ENCODE data around the gene GRM4. TPM values are rescaled to one million over a fixed set of nuclear protein-coding genes. Genes with fewer than 3 reads are reported as not detected.

Gene GRM4
- total RNA-seq, 1 experiment from 2014 or later, result 0.96 TPM

GRCh38 chr6:34085453-34086170, 60.3 kb downstream of the GRM4 start:
- DNase-seq (ENCODE audit: low spot score), result no peak

GRCh38 chr6:34084591-34085290, 61.1 kb downstream of the GRM4 start:
- no peak for DNase-seq (ENCODE audit: low spot score)

GRCh38 chr6:34082864-34083626, 62.8 kb downstream of the GRM4 start:
- DNase-seq (ENCODE audit: low spot score), result no peak

GRCh38 chr6:34082348-34082747, 63.5 kb downstream of the GRM4 start:
- DNase-seq (ENCODE audit: low spot score), result no peak

DNA sequence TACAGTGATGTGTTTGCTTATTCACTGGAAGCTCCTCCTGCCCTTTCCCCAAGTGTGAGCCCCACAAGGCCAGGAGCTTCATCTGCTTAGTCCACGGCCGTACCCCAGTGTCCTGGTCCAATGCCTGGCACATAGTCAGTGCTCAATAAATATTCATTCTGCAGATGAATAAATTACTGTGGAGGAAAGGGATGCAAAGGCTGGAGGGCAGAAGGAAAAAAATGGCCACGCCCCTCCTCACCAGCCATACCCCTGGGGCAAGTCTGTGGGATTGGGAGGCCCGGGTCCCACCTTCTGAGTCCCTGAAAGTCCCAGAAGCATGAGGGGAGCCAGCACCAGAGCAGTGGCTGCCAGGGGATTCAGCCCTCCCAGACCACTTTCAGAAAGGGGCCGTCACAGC, 65.5 kb downstream of the GRM4 start:
- DNase-seq (ENCODE audit: low spot score), result no peak

DNA sequence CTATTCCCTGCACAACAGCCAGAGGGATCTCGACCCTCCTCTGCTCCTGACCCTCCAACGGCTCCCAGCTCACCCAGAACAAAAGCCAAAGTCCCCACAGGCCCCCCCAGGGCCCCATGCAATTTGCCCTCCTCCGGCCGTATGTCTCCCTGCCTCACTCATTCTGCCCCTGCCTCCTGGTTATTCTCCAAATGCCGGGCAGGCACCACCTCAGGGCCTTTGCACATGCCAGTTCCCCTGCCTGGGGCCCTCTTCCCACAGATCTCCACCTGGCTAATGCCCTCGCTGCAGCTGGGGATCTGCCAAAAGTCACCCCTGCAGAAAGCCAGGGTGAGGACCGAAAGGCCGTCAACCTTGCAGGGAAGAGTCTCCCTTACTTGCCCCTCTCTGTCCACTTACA, 66.0 kb downstream of the GRM4 start:
- no peak for DNase-seq (ENCODE audit: low spot score)

GRCh38 chr6:34075906-34076305, 70.0 kb downstream of the GRM4 start:
- DNase-seq (ENCODE audit: low spot score), result no peak

DNA sequence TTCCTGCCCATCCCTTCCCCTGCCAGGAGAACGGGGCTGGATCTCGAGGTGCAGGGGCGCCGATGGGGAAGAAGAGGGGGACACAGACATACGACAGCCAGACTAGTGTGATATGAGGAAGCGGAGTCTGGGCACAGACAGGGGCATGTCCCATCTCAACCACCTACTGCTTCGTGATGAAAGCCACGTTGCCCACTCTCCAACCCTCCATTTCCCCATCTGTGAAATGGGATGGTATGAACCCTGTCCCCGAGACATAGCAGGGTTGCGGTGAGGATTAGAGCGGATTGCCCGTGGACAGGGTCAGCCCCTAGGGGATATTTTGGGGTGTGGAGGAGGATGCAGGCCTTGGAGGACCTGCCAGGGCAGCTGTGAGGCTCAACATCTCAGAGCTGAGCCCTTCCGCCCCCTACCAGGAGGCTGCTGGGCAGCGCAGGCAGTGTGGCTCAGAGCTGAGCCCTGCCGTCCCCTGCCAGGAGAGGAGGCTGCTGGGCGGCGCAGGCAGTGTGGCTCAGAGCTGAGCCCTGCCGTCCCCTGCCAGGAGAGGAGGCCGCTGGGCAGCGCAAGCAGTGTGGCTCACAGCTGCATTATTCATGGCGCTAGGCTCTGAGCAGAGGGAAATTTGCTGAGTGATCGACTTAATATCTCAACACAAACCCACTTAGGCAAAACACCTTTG, 71.7 kb downstream of the GRM4 start:
- no peak for DNase-seq (ENCODE audit: low spot score)

DNA sequence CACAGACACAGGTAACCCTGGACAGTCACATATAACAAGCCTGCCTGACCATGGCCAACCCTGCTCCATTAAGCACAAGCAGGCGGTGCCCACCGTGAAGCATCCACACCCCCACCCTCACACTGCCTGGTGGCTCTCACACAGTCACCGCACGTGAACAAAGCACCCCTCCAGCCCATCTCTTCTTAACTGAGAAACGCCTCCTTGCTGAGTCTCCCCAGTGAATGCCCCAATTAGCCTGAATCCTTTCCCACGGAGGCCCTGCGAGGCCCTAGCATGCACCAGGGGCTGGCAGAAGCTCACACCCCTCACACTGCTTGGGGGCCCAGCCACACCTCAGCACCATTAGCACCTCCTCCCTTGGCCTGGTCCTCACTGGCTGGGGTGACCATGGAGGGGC, 72.3 kb downstream of the GRM4 start:
- DNase-seq (ENCODE audit: low spot score), result no peak

- DNase-seq (ENCODE audit: low spot score), result no peak
These were observed 73.2 kb downstream of the GRM4 start for GRCh38 chr6:34072727-34073126.

- DNase-seq (ENCODE audit: low spot score), result no peak
These were observed 74.0 kb downstream of the GRM4 start for GRCh38 chr6:34071884-34072379.

- DNase-seq (ENCODE audit: low spot score), result no peak
These were observed 74.6 kb downstream of the GRM4 start for GRCh38 chr6:34071136-34071883.

- DNase-seq (ENCODE audit: low spot score), result no peak
These were observed 75.4 kb downstream of the GRM4 start for GRCh38 chr6:34070315-34071135.

DNA sequence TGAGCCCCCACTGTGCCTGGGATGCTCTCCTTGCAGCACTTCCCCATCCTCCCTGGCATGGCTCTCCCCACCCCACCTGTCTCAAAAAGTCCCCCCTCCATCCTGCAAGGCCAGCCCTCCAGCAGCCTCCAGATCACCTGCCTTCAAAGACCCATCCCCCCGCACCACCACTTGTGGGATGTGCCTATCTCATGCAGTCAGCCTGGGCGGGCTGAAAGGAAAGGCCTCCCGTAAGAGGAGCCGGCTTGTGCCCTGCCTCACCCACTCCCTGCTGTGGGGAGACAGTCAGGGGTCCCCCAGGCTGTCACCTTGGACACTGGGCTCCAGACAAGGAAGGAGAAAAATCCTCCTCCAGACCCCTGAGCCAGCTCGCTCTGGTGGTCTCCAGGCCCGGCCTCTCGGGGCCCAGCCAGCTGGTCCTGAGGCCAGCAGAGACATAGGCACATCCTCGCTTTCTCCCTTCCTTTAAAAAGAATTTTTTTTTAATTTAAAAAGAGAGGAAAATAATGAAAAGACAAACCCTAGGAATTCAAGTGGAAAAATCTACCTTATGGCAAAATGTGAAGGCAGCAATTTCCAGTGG, 77.3 kb downstream of the GRM4 start:
- DNase-seq (ENCODE audit: low spot score), result no peak

DNA sequence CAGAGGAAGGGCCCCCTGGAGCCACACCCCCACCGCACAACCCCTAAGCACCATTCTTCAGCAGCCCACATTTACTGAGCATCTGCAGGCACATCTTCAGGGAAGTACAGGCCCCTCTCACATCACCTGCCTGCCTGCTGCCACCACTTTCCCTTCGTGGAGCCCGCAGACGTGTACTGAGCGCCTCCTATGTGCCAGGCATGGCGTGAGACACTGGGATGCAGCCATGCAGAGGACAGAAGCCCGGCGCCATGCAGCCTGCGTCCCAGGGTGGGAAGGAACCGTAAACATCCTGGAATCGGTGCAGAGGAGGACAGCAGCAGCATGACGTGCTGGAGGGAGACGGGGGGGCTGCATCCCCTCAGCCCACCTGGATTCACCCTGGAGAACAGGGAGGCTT, 78.1 kb downstream of the GRM4 start:
- no peak for DNase-seq (ENCODE audit: low spot score)

- no peak for DNase-seq (ENCODE audit: low spot score)
These were observed 78.8 kb downstream of the GRM4 start for GRCh38 chr6:34066772-34067770.

DNA sequence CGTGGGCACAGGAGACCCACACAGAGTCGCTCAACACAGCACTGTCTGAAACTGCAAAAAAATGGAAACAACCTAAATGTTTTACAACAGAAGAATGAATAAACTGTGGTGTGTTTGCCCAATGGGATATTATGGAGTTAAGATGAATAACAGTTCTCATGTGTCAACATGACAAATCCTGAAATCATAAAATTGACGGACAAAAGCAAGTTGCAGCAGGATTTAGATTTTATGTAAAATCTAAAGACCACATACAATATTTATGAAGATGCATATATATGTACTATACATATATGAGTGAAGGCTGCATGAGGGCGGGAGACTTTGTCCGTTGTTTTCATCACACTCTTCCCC, 79.7 kb downstream of the GRM4 start:
- DNase-seq (ENCODE audit: low spot score), result no peak

- DNase-seq (ENCODE audit: low spot score), result no peak
These were observed 80.2 kb downstream of the GRM4 start for GRCh38 chr6:34065466-34066217.

Data from A172 (cell line).